ENCODE results near the gene GRIK4. TPM values are rescaled to one million over a fixed set of nuclear protein-coding genes. Genes with fewer than 3 reads are reported as not detected.

Gene GRIK4
- total and polyA plus RNA-seq, 8 donors: 0.06 to 0.31 TPM; not detected in 6

- Histone ChIP-seq H3K4me1 (peaks cover 0 to 4% (median 0%) of the 10 kb centered on the region in 4 donors), H3K4me3 (no peak overlapping the region), H3K36me3 (no peaks in the 10 kb centered on the region), H3K9me3 (no peaks in the 10 kb centered on the region), H3K27me3 (peaks cover 0 to 72% (median 19%) of the 10 kb centered on the region in 3 donors), H3K27ac (no peak overlapping the region)
- 85 to 98% (median 92%) methylated on average over 7 to 9 of the region's 9 CpGs for WGBS, 5 donors
- no peak for DNase-seq
- intact Hi-C loops (cut with DNase I; ENCODE audit: low total_unique reads): no loop called here
- TF ChIP-seq CTCF (IDR thresholded peaks at IDR 0.05) (no peak), POLR2A (IDR thresholded peaks at IDR 0.05) (no peak), EP300 (IDR thresholded peaks at IDR 0.05) (no peak), POLR2AphosphoS5 (IDR thresholded peaks at IDR 0.05) (no peak)
Observed at GRCh38 chr11:120524536-120525085, 13.1 kb downstream of the GRIK4 start.

- Histone ChIP-seq H3K4me3 (no peak overlapping the region), H3K4me1 (peaks cover 0 to 4% (median 0%) of the 10 kb centered on the region in 4 donors), H3K27me3 (peaks cover 0 to 79% (median 19%) of the 10 kb centered on the region in 3 donors), H3K36me3 (no peaks in the 10 kb centered on the region), H3K27ac (no peak overlapping the region), H3K9me3 (no peaks in the 10 kb centered on the region)
- WGBS, 5 donors: 47 to 65% (median 56%) methylated on average over 15 to 16 of the region's 16 CpGs
- intact Hi-C loops (cut with DNase I; ENCODE audit: low total_unique reads): no loop called here
- no peak for TF ChIP-seq POLR2A (IDR thresholded peaks at IDR 0.05)
- no peak for TF ChIP-seq EP300 (IDR thresholded peaks at IDR 0.05)
- TF ChIP-seq CTCF (IDR thresholded peaks at IDR 0.05): no peak
- no peak for TF ChIP-seq POLR2AphosphoS5 (IDR thresholded peaks at IDR 0.05)
- no peak for DNase-seq
Observed at GRCh38 chr11:120525261-120526171, 14.0 kb downstream of the GRIK4 start.

GRCh38 chr11:120526241-120526640 lies 14.7 kb downstream of the GRIK4 start:
- Histone ChIP-seq H3K36me3 (no peaks in the 10 kb centered on the region), H3K4me3 (no peak overlapping the region), H3K4me1 (peaks cover 0 to 4% (median 0%) of the 10 kb centered on the region in 4 donors), H3K27ac (no peak overlapping the region), H3K27me3 (peaks cover 0 to 79% (median 19%) of the 10 kb centered on the region in 3 donors), H3K9me3 (no peaks in the 10 kb centered on the region)
- TF ChIP-seq POLR2AphosphoS5 (IDR thresholded peaks at IDR 0.05) (no peak), CTCF (IDR thresholded peaks at IDR 0.05) (no peak), POLR2A (IDR thresholded peaks at IDR 0.05) (no peak), EP300 (IDR thresholded peaks at IDR 0.05) (no peak)
- DNase-seq: no peak
- WGBS, 5 donors: 79 to 84% (median 82%) methylated on average over 9 to 10 of the region's 10 CpGs
- intact Hi-C loops (cut with DNase I; ENCODE audit: low total_unique reads): no loop called here

- WGBS, 5 donors: 39 to 57% (median 43%) methylated on average over 4 to 16 of the region's 16 CpGs
Observed at GRCh38 chr11:120527111-120527761, 15.7 kb downstream of the GRIK4 start.

More at GRCh38 chr11:120527111-120527761, 15.7 kb downstream of the GRIK4 start:
- Histone ChIP-seq H3K4me3 (no peak overlapping the region), H3K27me3 (peaks cover 0 to 84% (median 29%) of the 10 kb centered on the region in 3 donors), H3K36me3 (no peaks in the 10 kb centered on the region), H3K27ac (no peak overlapping the region), H3K9me3 (no peaks in the 10 kb centered on the region), H3K4me1 (peaks cover 0 to 4% (median 0%) of the 10 kb centered on the region in 4 donors)
- peak in 1 of 2 donors; percentile 79 for DNase-seq
- intact Hi-C loops (cut with DNase I; ENCODE audit: low total_unique reads): no loop called here
- TF ChIP-seq EP300 (IDR thresholded peaks at IDR 0.05) (no peak), CTCF (IDR thresholded peaks at IDR 0.05) (no peak), POLR2AphosphoS5 (IDR thresholded peaks at IDR 0.05) (no peak), POLR2A (IDR thresholded peaks at IDR 0.05) (no peak)
